Lung (tissue), 12 donors: Measurements from ENCODE around the gene GIPC3. TPM values are rescaled to one million over a fixed set of nuclear protein-coding genes. Genes with fewer than 3 reads are reported as not detected.

ENCODE experiments used
- ATAC-seq: fragments of 200-7000 bp; cut with Tn5 transposase; one replicate; pipeline ENCODE4 v1.9.1; 2020; ENCODE audit warnings: moderate number of reproducible peaks; ENCODE audit not compliant: insufficient read depth, low FRiP score
- DNase-seq, 3 donors: peaks; one replicate each; pipeline ENCODE4 v3.0.0-alpha.2; 2013 to 2017
- H3K27ac ChIP-seq, 2 donors: one replicate each; pipeline ENCODE4 v1.5.1; 2013; ENCODE audit warnings: mild to moderate bottlenecking in 2 of 2, moderate library complexity in 2 of 2, control low read depth in 1 of 2, inconsistent platforms in 1 of 2, low read depth in 1 of 2, low read length in 1 of 2
- H3K27me3 ChIP-seq, 3 donors: one replicate each; pipeline ENCODE4 v1.5.1; 2013; ENCODE audit warnings: low read length in 2 of 3; ENCODE audit not compliant: control insufficient read depth in 3 of 3, insufficient read depth in 3 of 3
- H3K36me3 ChIP-seq, 4 donors: one replicate each; pipeline ENCODE4 v1.5.1; 2013; ENCODE audit warnings: low read length in 4 of 4, mild to moderate bottlenecking in 1 of 4, moderate library complexity in 1 of 4; ENCODE audit not compliant: control insufficient read depth in 4 of 4, insufficient read depth in 4 of 4
- H3K4me1 ChIP-seq, 5 donors: one replicate each; pipeline ENCODE4 v1.5.1; 2013; ENCODE audit warnings: low read length in 5 of 5, mild to moderate bottlenecking in 2 of 5, moderate library complexity in 1 of 5; ENCODE audit not compliant: control insufficient read depth in 5 of 5, insufficient read depth in 5 of 5
- H3K4me3 ChIP-seq: one replicate; pipeline ENCODE4 v1.5.1; 2013; ENCODE audit warnings: mild to moderate bottlenecking, control low read depth, moderate library complexity
- H3K9ac ChIP-seq, 2 donors: one replicate each; pipeline ENCODE4 v1.5.1; 2013; ENCODE audit warnings: low read length in 2 of 2, control low read depth in 1 of 2; ENCODE audit not compliant: insufficient read depth in 1 of 2
- H3K9me3 ChIP-seq, 4 donors: one replicate each; pipeline ENCODE4 v1.5.1; 2013; ENCODE audit warnings: low read length in 3 of 4, mild to moderate bottlenecking in 1 of 4, moderate library complexity in 1 of 4; ENCODE audit not compliant: control insufficient read depth in 4 of 4, insufficient read depth in 3 of 4
- WGBS, 2 donors: extraction: QIAGEN DNeasy Blood & Tissue Kit; methylation state at CpG; one replicate each; pipeline ENCODE4 v1.1.7; 2013; 5-methylcytosine and 5-hydroxymethylcytosine counted together
- polyA plus RNA-seq, 2 donors: library from polyadenylated mRNA; stranded (reverse); fragments of 200-250 nt; gene quantifications; one replicate each; pipeline ENCODE4 v1.2.1, GENCODE V29; 2013
- total RNA-seq, 2 donors: library from RNA; depleted of rRNA in 1 of 2; stranded (reverse); fragments of >200 nt in 1 of 2; gene quantifications; one replicate each; pipeline ENCODE4 v1.2.1, GENCODE V29; 2014 to 2021
- TF ChIP-seq, protein P1 (sequence below): IDR thresholded peaks from 2 replicates; pipeline ENCODE4 v1.5.1; 2012; ENCODE audit warnings: mild to moderate bottlenecking; ENCODE audit errors: control extremely low read depth, extremely low read depth
- donor health status: control.
- donor health status: control.
- donor health status: Bipolar disorder and iron deficiency.
- donor health status: healthy.
- donor health status: DM: yes; HTN: yes; CAD: no.

Gene GIPC3
- total and polyA plus RNA-seq, 4 donors = 1.6 to 2.1 (median 1.9) TPM

DNA sequence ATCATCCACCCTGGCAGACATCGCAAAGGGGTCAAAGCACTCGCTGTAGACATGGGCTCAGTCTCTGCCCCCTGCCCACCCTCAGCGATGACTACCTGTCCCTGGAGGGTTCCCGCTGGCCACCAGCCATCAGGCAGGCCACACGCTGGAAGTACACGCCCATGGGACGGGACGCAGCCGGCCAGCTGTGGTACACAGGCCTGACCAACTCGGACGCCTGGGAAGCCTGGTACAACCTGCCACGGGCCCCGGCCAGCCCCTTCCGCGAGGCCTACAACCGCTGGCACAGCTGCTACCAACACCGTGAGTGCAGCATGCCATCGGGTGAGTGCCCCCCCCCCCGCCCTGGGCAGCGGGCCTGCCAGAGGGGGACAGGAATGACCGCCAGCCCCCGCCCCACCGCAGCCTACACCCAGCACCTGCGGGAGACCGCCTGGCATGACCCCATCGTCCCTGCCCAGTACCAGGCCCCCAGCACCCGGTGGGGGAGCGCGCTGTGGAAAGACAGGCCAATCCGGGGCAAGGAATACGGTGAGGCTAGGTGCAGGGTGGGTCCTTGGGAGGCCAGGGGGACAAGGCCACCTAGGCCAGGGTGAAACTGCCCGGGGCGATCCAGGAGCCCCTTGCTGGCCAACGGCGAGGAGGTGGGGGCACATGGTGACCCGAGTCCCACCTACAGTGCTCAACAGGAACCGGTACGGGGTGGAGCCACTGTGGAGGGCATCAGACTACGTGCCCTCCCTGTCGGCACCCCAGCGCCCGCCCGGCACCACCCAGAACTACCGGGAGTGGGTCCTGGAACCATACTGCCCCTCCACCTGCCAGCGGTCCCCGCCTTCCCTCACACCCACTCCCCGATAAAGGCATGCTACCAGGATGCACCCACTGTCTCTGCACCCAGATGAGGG lies 41.9 kb upstream of the GIPC3 start:
- Histone ChIP-seq H3K27ac (no peak overlapping the region), H3K36me3 (peaks cover 0 to 41% (median 4%) of the 10 kb centered on the region in 4 donors), H3K9ac (no peak overlapping the region), H3K27me3 (no peaks in the 10 kb centered on the region), H3K4me1 (peaks cover 0 to 11% (median 0%) of the 10 kb centered on the region in 5 donors), H3K4me3 (no peak overlapping the region), H3K9me3 (no peaks in the 10 kb centered on the region)
- DNase-seq (no peak), ATAC-seq (no peak)
- WGBS, 2 donors = 89 to 92% methylated on average over 44 to 47 of the region's 47 CpGs
- TF ChIP-seq, protein P1, sequence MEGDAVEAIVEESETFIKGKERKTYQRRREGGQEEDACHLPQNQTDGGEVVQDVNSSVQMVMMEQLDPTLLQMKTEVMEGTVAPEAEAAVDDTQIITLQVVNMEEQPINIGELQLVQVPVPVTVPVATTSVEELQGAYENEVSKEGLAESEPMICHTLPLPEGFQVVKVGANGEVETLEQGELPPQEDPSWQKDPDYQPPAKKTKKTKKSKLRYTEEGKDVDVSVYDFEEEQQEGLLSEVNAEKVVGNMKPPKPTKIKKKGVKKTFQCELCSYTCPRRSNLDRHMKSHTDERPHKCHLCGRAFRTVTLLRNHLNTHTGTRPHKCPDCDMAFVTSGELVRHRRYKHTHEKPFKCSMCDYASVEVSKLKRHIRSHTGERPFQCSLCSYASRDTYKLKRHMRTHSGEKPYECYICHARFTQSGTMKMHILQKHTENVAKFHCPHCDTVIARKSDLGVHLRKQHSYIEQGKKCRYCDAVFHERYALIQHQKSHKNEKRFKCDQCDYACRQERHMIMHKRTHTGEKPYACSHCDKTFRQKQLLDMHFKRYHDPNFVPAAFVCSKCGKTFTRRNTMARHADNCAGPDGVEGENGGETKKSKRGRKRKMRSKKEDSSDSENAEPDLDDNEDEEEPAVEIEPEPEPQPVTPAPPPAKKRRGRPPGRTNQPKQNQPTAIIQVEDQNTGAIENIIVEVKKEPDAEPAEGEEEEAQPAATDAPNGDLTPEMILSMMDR = no peak

DNA sequence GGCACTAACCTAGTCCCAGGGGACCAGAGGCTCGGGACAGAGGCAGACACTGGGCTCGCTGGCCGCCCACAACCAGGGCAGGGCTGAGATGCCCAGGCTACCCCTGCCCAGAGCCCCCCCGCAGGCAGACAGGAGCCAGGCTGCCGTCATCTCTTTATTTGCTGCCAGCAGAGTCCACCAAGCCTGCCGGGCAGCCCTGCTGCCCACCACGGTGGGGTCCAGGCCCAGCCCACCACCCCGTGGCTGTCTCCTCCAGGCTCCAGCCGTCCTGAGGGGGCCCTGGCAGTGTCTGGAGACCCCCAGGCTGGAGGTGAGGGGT lies 41.3 kb upstream of the GIPC3 start:
- H3K36me3 ChIP-seq = peaks cover 0 to 41% (median 4%) of the 10 kb centered on the region in 4 donors
- no peak for ATAC-seq
- no peaks in the 10 kb centered on the region for H3K9me3 ChIP-seq
- DNase-seq = no peak
- no peak overlapping the region for H3K9ac ChIP-seq
- H3K27me3 ChIP-seq = no peaks in the 10 kb centered on the region
- TF ChIP-seq, protein P1 = no peak
- H3K4me1 ChIP-seq = peaks cover 0 to 4% (median 0%) of the 10 kb centered on the region in 5 donors
- H3K27ac ChIP-seq = no peak overlapping the region
- H3K4me3 ChIP-seq = no peak overlapping the region
- WGBS, 2 donors = 88 to 89% methylated on average over 6 to 9 of the region's 9 CpGs

DNA sequence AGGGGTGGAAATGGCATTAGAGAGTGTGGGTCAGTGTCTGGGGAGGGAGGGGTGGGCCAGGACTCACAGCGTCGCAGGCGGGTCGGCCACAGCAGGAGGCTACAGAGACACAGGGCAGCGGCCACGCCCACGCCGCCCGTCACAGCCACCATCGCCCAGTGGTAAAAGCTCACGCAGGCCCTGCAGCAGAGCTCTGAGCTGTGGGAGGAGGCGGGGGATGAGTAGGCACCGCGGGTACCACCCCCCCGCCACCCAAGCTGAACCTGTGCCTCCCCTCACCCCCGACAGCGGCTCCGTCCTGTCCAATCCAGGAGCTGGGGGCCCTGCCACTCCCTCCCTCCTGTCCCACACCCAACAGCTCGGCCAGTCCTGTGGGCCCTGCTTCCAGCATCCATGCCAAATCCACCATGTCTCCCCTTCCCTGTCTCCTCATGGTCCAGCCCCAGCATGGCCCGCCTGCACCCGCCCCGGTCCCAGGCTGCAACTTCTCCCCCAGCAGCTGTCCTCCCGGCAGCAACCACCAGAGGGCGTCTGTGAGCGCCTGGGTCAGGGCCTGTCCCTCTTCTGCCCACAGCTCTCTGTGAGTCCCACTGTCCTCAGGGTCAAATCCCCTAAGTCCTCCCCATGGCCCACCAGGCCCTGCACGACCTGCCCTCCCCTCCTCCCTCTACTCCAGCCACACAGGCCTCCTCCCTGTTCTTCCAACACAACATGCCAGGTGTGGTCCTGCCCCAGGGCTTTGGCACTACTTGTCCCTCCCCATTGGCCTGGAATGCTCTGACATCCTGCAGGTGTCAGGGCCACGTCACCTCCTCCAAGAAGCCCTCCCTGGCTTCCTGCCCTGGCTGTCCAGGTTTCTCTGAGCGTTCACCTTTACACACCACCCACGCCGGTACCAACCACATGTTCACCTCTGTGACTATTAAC lies 40.3 kb upstream of the GIPC3 start:
- DNase-seq (peak; percentile 27 to 65 (median 29)), ATAC-seq (peak; percentile 80)
- no peak overlapping the region for H3K27ac ChIP-seq
- WGBS, 2 donors = 63% methylated on average over 23 to 30 of the region's 30 CpGs
- TF ChIP-seq, protein P1 = peak; percentile 67
- no peaks in the 10 kb centered on the region for H3K27me3 ChIP-seq
- no peak overlapping the region for H3K4me3 ChIP-seq
- no peak overlapping the region for H3K9ac ChIP-seq
- H3K4me1 ChIP-seq = no peaks in the 10 kb centered on the region
- no peaks in the 10 kb centered on the region for H3K9me3 ChIP-seq
- H3K36me3 ChIP-seq = peaks cover 0 to 42% (median 2%) of the 10 kb centered on the region in 4 donors
